Anterior cingulate cortex (tissue), 58 donors: ENCODE data around the gene PTPRK.

ENCODE experiments used
- DNase-seq, 58 donors: peaks; one replicate each; lab custom pipeline; 2025; lab: John Stamatoyannopoulos, UW

Gene PTPRK

GRCh38 chr6:128118401-128118800 is 402.0 kb downstream of the PTPRK start:
- no peak for DNase-seq

GRCh38 chr6:128117916-128118315 is 402.5 kb downstream of the PTPRK start:
- DNase-seq: no peak

GRCh38 chr6:128114164-128114563 is 406.2 kb downstream of the PTPRK start:
- DNase-seq: no peak

- no peak for DNase-seq
These were observed 407.9 kb downstream of the PTPRK start for GRCh38 chr6:128112494-128112893.

- DNase-seq: no peak
These were observed 409.3 kb downstream of the PTPRK start for GRCh38 chr6:128111096-128111495.

- DNase-seq: no peak
These were observed 412.7 kb downstream of the PTPRK start for GRCh38 chr6:128107682-128108081.

- DNase-seq: no peak
These were observed 420.7 kb downstream of the PTPRK start for GRCh38 chr6:128099571-128100197.

- peak in 1 of 58 donors; percentile 17 for DNase-seq
These were observed 422.3 kb downstream of the PTPRK start for GRCh38 chr6:128098000-128098581.

GRCh38 chr6:128097009-128097408 is 423.4 kb downstream of the PTPRK start:
- DNase-seq: no peak

GRCh38 chr6:128095362-128095761 is 425.0 kb downstream of the PTPRK start:
- no peak for DNase-seq

- DNase-seq: no peak
These were observed 441.4 kb downstream of the PTPRK start for GRCh38 chr6:128079021-128079420.

- no peak for DNase-seq
These were observed 442.1 kb downstream of the PTPRK start for GRCh38 chr6:128078276-128078675.

GRCh38 chr6:128076843-128077242 is 443.6 kb downstream of the PTPRK start:
- DNase-seq: no peak

GRCh38 chr6:128074567-128074966 is 445.8 kb downstream of the PTPRK start:
- DNase-seq: no peak

GRCh38 chr6:128073389-128073788 is 447.0 kb downstream of the PTPRK start:
- DNase-seq: no peak

- no peak for DNase-seq
These were observed 449.2 kb downstream of the PTPRK start for GRCh38 chr6:128071212-128071611.

- no peak for DNase-seq
These were observed 450.0 kb downstream of the PTPRK start for GRCh38 chr6:128070406-128070805.

- DNase-seq: peak in 1 of 58 donors; percentile 12
These were observed 451.2 kb downstream of the PTPRK start for GRCh38 chr6:128069188-128069587.

GRCh38 chr6:128068119-128068479 is 452.3 kb downstream of the PTPRK start:
- peak in 9 of 58 donors; percentile 2 to 18 (median 5) for DNase-seq

- peak in 3 of 58 donors; percentile 1 to 17 (median 7) for DNase-seq
These were observed 452.8 kb downstream of the PTPRK start for GRCh38 chr6:128067446-128068118.

- DNase-seq: no peak
These were observed 455.3 kb downstream of the PTPRK start for GRCh38 chr6:128065072-128065471.

- no peak for DNase-seq
These were observed 455.9 kb downstream of the PTPRK start for GRCh38 chr6:128064540-128064895.
